H1 (cell line): Measurements from ENCODE around the gene CADPS. TPM values are rescaled to one million over a fixed set of nuclear protein-coding genes. Genes with fewer than 3 reads are reported as not detected.

Experiments
- CHD7 ChIP-seq: fragments of 300-600 bp; sonication (generic); IDR thresholded peaks from 2 replicates; pipeline ENCODE4 v1.7.1; 2012; ENCODE audit warnings: low read length, moderate library complexity, mild to moderate bottlenecking, inconsistent platforms; ENCODE audit not compliant: insufficient replicate concordance
- TAF1 ChIP-seq: IDR thresholded peaks from 2 replicates; pipeline ENCODE4 v1.6.1; 2011; ENCODE audit warnings: mild to moderate bottlenecking, low read depth, low read length
- TEAD4 ChIP-seq: IDR thresholded peaks from 2 replicates; pipeline ENCODE4 v1.6.1; 2012; ENCODE audit warnings: low read depth, low read length, inconsistent platforms, mixed read lengths
- polyA plus RNA-seq, 7 experiments: library from polyadenylated mRNA; depleted of rRNA in 3 of 7; stranded (reverse) in 5 of 7; unstranded in 2 of 7; fragments of >200 nt in 5 of 7; fragments of 200-250 nt in 2 of 7; gene quantifications; 1 replicate in 5 of 7; 2 replicates in 1 of 7; 4 replicates in 1 of 7; pipeline versions ENCODE4 v1.2.1 to v1.2.3, GENCODE V29; 2011 to 2013; ENCODE audit warnings: missing spikeins in 2 of 7, mixed read lengths in 2 of 7
- total RNA-seq: library from RNA; stranded (reverse); fragmentation: NEBNext Ultra II Directional; extraction: Animal tissue kit (Norgen Biotek cat#: 25700); gene quantifications from 2 replicates; pipeline ENCODE4 v1.2.1, GENCODE V29; 2021

CADPS gene
- total and polyA plus RNA-seq, 2 of the 8 experiments (the other 6 are each of a cell fraction or from before 2014, with no cell fraction given), result 7.1 to 10.2 TPM

- no peak for TF ChIP-seq CHD7
- TF ChIP-seq TAF1, result no peak
- no peak for TF ChIP-seq TEAD4
Observed at GRCh38 chr3:62621176-62621575, 254.0 kb downstream of the CADPS start (continued).
